Measurements from ENCODE around the gene HOATZ.

- TF ChIP-seq IRF3 (IDR thresholded peaks at IDR 0.05; ENCODE audit: low read depth, low read length), result no peak
- TF ChIP-seq, protein P1, sequence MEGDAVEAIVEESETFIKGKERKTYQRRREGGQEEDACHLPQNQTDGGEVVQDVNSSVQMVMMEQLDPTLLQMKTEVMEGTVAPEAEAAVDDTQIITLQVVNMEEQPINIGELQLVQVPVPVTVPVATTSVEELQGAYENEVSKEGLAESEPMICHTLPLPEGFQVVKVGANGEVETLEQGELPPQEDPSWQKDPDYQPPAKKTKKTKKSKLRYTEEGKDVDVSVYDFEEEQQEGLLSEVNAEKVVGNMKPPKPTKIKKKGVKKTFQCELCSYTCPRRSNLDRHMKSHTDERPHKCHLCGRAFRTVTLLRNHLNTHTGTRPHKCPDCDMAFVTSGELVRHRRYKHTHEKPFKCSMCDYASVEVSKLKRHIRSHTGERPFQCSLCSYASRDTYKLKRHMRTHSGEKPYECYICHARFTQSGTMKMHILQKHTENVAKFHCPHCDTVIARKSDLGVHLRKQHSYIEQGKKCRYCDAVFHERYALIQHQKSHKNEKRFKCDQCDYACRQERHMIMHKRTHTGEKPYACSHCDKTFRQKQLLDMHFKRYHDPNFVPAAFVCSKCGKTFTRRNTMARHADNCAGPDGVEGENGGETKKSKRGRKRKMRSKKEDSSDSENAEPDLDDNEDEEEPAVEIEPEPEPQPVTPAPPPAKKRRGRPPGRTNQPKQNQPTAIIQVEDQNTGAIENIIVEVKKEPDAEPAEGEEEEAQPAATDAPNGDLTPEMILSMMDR (IDR thresholded peaks at IDR 0.05), result no peak
- no peak for TF ChIP-seq RFX5 (IDR thresholded peaks at IDR 0.05; ENCODE audit: low read length)
- TF ChIP-seq RAD21 (IDR thresholded peaks at IDR 0.05; ENCODE audit: low read length), result no peak
- no peak for TF ChIP-seq USF2 (IDR thresholded peaks at IDR 0.05; ENCODE audit: borderline replicate concordance, low read depth, low read length)
- TF ChIP-seq, protein P2, sequence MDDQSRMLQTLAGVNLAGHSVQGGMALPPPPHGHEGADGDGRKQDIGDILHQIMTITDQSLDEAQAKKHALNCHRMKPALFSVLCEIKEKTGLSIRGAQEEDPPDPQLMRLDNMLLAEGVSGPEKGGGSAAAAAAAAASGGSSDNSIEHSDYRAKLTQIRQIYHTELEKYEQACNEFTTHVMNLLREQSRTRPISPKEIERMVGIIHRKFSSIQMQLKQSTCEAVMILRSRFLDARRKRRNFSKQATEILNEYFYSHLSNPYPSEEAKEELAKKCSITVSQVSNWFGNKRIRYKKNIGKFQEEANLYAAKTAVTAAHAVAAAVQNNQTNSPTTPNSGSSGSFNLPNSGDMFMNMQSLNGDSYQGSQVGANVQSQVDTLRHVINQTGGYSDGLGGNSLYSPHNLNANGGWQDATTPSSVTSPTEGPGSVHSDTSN (IDR thresholded peaks at IDR 0.05), result peak; percentile 93
- TF ChIP-seq MEF2A (IDR thresholded peaks at IDR 0.05; ENCODE audit: borderline replicate concordance, low read depth), result no peak
- no peak for TF ChIP-seq GABPA (IDR thresholded peaks at IDR 0.05; ENCODE audit: low read depth)
- TF ChIP-seq GATA2 (CRISPR knock-in tag; IDR thresholded peaks at IDR 0.05), result peak; percentile 80
- no peak for TF ChIP-seq YY1 (IDR thresholded peaks at IDR 0.05; ENCODE audit: low read depth)
- peak; percentile 52; the same call in 1 of the 2 replicates for TF ChIP-seq JUND (IDR thresholded peaks at IDR 0.05)
Observed at GRCh38 chr11:111549196-111549868, 34.8 kb downstream of the HOATZ start.

Data from SK-N-SH (cell line).